GM23338 (cell line): ENCODE results near the gene DPEP2NB. TPM values are rescaled to one million over a fixed set of nuclear protein-coding genes. Genes with fewer than 3 reads are reported as not detected.

Experiments
- ATAC-seq: fragments of 200-7000 bp; cut with Tn5 transposase; 3 replicates; pipeline ENCODE4 v1.9.1; 2020
- DNase-seq: peaks from one replicate; pipeline ENCODE4 v3.0.0-alpha.2; 2015; ENCODE audit warnings: low spot score
- H2AFZ ChIP-seq: fragments of 200-600 bp; sonication (generic); 2 replicates; pipeline ENCODE4 v1.8.0; 2016; ENCODE audit warnings: antibody characterized with exemption, mild to moderate bottlenecking, moderate library complexity
- H3F3A ChIP-seq: fragments of 200-600 bp; sonication (generic); replicated peaks from 2 replicates; pipeline ENCODE4 v1.8.0; 2017; ENCODE audit warnings: antibody characterized with exemption, mixed run types, low read depth
- H3K27ac ChIP-seq: fragments of 200-600 bp; sonication (generic); 2 replicates; pipeline ENCODE4 v1.6.1; 2016; ENCODE audit warnings: low read depth
- H3K27me3 ChIP-seq: fragments of 200-600 bp; sonication (generic); 2 replicates; pipeline ENCODE4 v1.8.0; 2016; ENCODE audit warnings: mild to moderate bottlenecking, mixed run types, moderate library complexity; ENCODE audit not compliant: insufficient read depth
- H3K36me3 ChIP-seq: fragments of 200-600 bp; sonication (generic); 2 replicates; pipeline ENCODE4 v1.8.0; 2016; ENCODE audit warnings: mild to moderate bottlenecking; ENCODE audit not compliant: insufficient read depth
- H3K4me1 ChIP-seq: fragments of 200-600 bp; sonication (generic); 2 replicates; pipeline ENCODE4 v1.8.0; 2016; ENCODE audit warnings: mild to moderate bottlenecking, moderate library complexity; ENCODE audit not compliant: insufficient read depth
- H3K4me2 ChIP-seq: fragments of 200-600 bp; sonication (generic); 2 replicates; pipeline ENCODE4 v1.7.1; 2017; ENCODE audit warnings: mixed run types
- H3K4me3 ChIP-seq: fragments of 200-600 bp; sonication (generic); 2 replicates; pipeline ENCODE4 v1.6.1; 2016; ENCODE audit warnings: mixed run types
- H3K79me2 ChIP-seq: fragments of 200-600 bp; sonication (generic); replicated peaks from 2 replicates; pipeline ENCODE4 v1.8.0; 2017; ENCODE audit warnings: mild to moderate bottlenecking; ENCODE audit not compliant: insufficient read depth
- H3K9me2 ChIP-seq: fragments of 200-600 bp; sonication (generic); 2 replicates; pipeline ENCODE4 v1.8.0; 2017; ENCODE audit not compliant: insufficient read depth
- H4K20me1 ChIP-seq: fragments of 200-600 bp; sonication (generic); replicated peaks from 2 replicates; pipeline ENCODE4 v1.8.0; 2017; ENCODE audit warnings: mild to moderate bottlenecking; ENCODE audit not compliant: insufficient read depth
- H3K27ac Mint-ChIP-seq: 2 replicates; pipeline ENCODE4 v1.8.0; 2020; ENCODE audit warnings: inconsistent platforms, mild to moderate bottlenecking, moderate library complexity, mixed read lengths
- H3K27me3 Mint-ChIP-seq: 3 replicates; pipeline ENCODE4 v1.8.0; 2022; ENCODE audit warnings: low read depth, mild to moderate bottlenecking, moderate library complexity, mixed read lengths, inconsistent platforms; ENCODE audit not compliant: insufficient read depth, poor library complexity
- H3K36me3 Mint-ChIP-seq: 3 replicates; pipeline ENCODE4 v1.8.0; 2021; ENCODE audit warnings: low read depth, mild to moderate bottlenecking, inconsistent platforms, moderate library complexity, mixed read lengths
- H3K4me1 Mint-ChIP-seq: 3 replicates; pipeline ENCODE4 v1.8.0; 2020; ENCODE audit warnings: mild to moderate bottlenecking, inconsistent platforms, mixed read lengths
- H3K4me3 Mint-ChIP-seq: 3 replicates; pipeline ENCODE4 v1.8.0; 2021; ENCODE audit warnings: moderate library complexity, mild to moderate bottlenecking, inconsistent platforms, mixed read lengths
- H3K9me3 Mint-ChIP-seq: 3 replicates; pipeline ENCODE4 v1.8.0; 2020; ENCODE audit warnings: moderate library complexity, mild to moderate bottlenecking, inconsistent platforms, mixed read lengths
- CREB1 ChIP-seq: fragments of 250-450 bp; sonication (Bioruptor Pico); IDR thresholded peaks from 2 replicates; pipeline ENCODE4 v1.5.0; 2020; ENCODE audit warnings: low read depth, mild to moderate bottlenecking, moderate library complexity
- CTCF ChIP-seq, 2 experiments: fragments of 200-600 bp in 1 of 2; sonication (generic) in 1 of 2; conservative IDR thresholded peaks; 2 replicates each; pipeline versions ENCODE4 v1.5.1 to v1.6.1; 2016 to 2017; ENCODE audit warnings: antibody characterized with exemption in 2 of 2, low read depth in 2 of 2, mild to moderate bottlenecking in 2 of 2, moderate library complexity in 1 of 2
- ETS1 ChIP-seq: IDR thresholded peaks from 2 replicates; pipeline ENCODE4 v1.6.1; 2016; ENCODE audit warnings: antibody characterized with exemption
- EZH2 ChIP-seq: fragments of 200-600 bp; sonication (generic); IDR thresholded peaks from one replicate; pipeline ENCODE4 v1.8.0; 2017; ENCODE audit warnings: antibody characterized with exemption, mild to moderate bottlenecking, low read depth; ENCODE audit not compliant: unreplicated experiment
- EZH2phosphoT487 ChIP-seq: fragments of 200-600 bp; sonication (generic); IDR thresholded peaks from one replicate; pipeline ENCODE4 v1.8.1; 2018; ENCODE audit warnings: antibody characterized with exemption; ENCODE audit not compliant: unreplicated experiment
- JUNB ChIP-seq: IDR thresholded peaks from one replicate; pipeline ENCODE4 v1.6.1; 2016; ENCODE audit warnings: antibody characterized with exemption; ENCODE audit not compliant: unreplicated experiment
- NANOG ChIP-seq: IDR thresholded peaks from 2 replicates; pipeline ENCODE4 v1.6.1; 2016; ENCODE audit warnings: antibody characterized with exemption, borderline replicate concordance
- POLR2AphosphoS5 ChIP-seq: IDR thresholded peaks from 2 replicates; pipeline ENCODE4 v1.6.1; 2016; ENCODE audit warnings: antibody characterized with exemption, low read depth
- ZNF114 ChIP-seq: fragments of 250-450 bp; sonication (Bioruptor Pico); IDR thresholded peaks from 2 replicates; pipeline ENCODE4 v1.5.0; 2020; ENCODE audit warnings: mild to moderate bottlenecking, moderate library complexity
- ZNF331 ChIP-seq: fragments of 250-450 bp; sonication (Bioruptor Pico); IDR thresholded peaks from 2 replicates; pipeline ENCODE4 v1.5.0; 2020; ENCODE audit warnings: low read depth, mild to moderate bottlenecking, moderate library complexity
- ZNF462 ChIP-seq: fragments of 250-450 bp; sonication (Bioruptor Pico); IDR thresholded peaks from 2 replicates; pipeline ENCODE4 v1.5.0; 2020; ENCODE audit warnings: mild to moderate bottlenecking, moderate library complexity
- polyA plus RNA-seq: library from polyadenylated mRNA; unstranded; fragments of >200 nt; fragmentation: Nextera tagmentation; extraction: Ambion mirVana; gene quantifications from 2 replicates; pipeline ENCODE4 v1.2.1, GENCODE V29; 2016
- total RNA-seq: library from RNA; depleted of rRNA; stranded (reverse); fragments of >200 nt; shearing (Covaris generic); gene quantifications from 2 replicates; pipeline ENCODE4 v1.2.3, GENCODE V29; 2014
- TF ChIP-seq, protein P1 (sequence below): IDR thresholded peaks from one replicate; pipeline ENCODE4 v1.6.1; 2018; ENCODE audit warnings: antibody characterized with exemption; ENCODE audit not compliant: unreplicated experiment

DPEP2NB gene
- total and polyA plus RNA-seq, 2 experiments from 2014 or later: not detected

GRCh38 chr16:68041783-68042182 is 26.1 kb upstream of the DPEP2NB start:
- DNase-seq: no peak
- TF ChIP-seq NANOG: no peak
- no peak for TF ChIP-seq POLR2AphosphoS5
- no peak for TF ChIP-seq EZH2
- TF ChIP-seq ZNF331 (CRISPR knock-in tag): no peak
- no peak for TF ChIP-seq ZNF462 (CRISPR knock-in tag)
- TF ChIP-seq CREB1 (CRISPR knock-in tag): no peak
- no peak for TF ChIP-seq EZH2phosphoT487
- TF ChIP-seq, protein P1, sequence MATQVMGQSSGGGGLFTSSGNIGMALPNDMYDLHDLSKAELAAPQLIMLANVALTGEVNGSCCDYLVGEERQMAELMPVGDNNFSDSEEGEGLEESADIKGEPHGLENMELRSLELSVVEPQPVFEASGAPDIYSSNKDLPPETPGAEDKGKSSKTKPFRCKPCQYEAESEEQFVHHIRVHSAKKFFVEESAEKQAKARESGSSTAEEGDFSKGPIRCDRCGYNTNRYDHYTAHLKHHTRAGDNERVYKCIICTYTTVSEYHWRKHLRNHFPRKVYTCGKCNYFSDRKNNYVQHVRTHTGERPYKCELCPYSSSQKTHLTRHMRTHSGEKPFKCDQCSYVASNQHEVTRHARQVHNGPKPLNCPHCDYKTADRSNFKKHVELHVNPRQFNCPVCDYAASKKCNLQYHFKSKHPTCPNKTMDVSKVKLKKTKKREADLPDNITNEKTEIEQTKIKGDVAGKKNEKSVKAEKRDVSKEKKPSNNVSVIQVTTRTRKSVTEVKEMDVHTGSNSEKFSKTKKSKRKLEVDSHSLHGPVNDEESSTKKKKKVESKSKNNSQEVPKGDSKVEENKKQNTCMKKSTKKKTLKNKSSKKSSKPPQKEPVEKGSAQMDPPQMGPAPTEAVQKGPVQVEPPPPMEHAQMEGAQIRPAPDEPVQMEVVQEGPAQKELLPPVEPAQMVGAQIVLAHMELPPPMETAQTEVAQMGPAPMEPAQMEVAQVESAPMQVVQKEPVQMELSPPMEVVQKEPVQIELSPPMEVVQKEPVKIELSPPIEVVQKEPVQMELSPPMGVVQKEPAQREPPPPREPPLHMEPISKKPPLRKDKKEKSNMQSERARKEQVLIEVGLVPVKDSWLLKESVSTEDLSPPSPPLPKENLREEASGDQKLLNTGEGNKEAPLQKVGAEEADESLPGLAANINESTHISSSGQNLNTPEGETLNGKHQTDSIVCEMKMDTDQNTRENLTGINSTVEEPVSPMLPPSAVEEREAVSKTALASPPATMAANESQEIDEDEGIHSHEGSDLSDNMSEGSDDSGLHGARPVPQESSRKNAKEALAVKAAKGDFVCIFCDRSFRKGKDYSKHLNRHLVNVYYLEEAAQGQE: no peak
- no peak for TF ChIP-seq JUNB
- no peak for TF ChIP-seq ETS1
- no peak for TF ChIP-seq ZNF114
- no peak for TF ChIP-seq CTCF (conservative IDR thresholded peaks at IDR 0.05; ENCODE audit: low read depth in 2 of 2)
- Mint-ChIP-seq H3K27ac (no peak overlapping the region), H3K36me3 (peaks cover 28% of the 10 kb centered on the region), H3K9me3 (no peaks in the 10 kb centered on the region), H3K4me1 (no peaks in the 10 kb centered on the region; the same call in 2 of the 3 replicates), H3K27me3 (peaks cover 2% of the 10 kb centered on the region), H3K4me3 (no peak overlapping the region)
- Histone ChIP-seq H2AFZ (no peak overlapping the region), H3K4me3 (no peak overlapping the region), H3K27ac (no peak overlapping the region), H3F3A (0 out of 2 replicates have a peak, but pooled peaks cover 6% of the 10 kb centered on the region), H3K27me3 (no peaks in the 10 kb centered on the region), H3K4me1 (no peaks in the 10 kb centered on the region), H3K79me2 (no peaks in the 10 kb centered on the region; the same call in 1 of the 2 replicates), H3K9me2 (no peaks in the 10 kb centered on the region), H3K36me3 (no peaks in the 10 kb centered on the region), H4K20me1 (peaks cover 6% of the 10 kb centered on the region), H3K4me2 (no peak overlapping the region)
- ATAC-seq: no peak
